K562 (cell line): ENCODE data around the gene ZNF277. TPM values are rescaled to one million over a fixed set of nuclear protein-coding genes. Genes with fewer than 3 reads are reported as not detected.

ENCODE experiments used
- ATAC-seq: fragments of 200-7000 bp; cut with Tn5 transposase; 3 replicates; pipeline ENCODE4 v1.9.1; 2020; ENCODE audit warnings: moderate library complexity
- BruUV-seq: library from RNA; stranded (reverse); fragments of 400-500 nt; replicated peaks from 2 replicates; lab custom pipeline; 2021; lab: Mats Ljungman, UMichigan
- CTCF ChIA-PET: fragments of 300-600 bp; formaldehyde crosslinking; extraction: SDS; loops from one replicate; lab custom pipeline; 2021; ENCODE audit warnings: low intra/inter-chr PET ratio; lab: Yijun Ruan, JAX
- POLR2A ChIA-PET: fragments of 300-600, 350-650 bp; sonication (Branson Sonifier 250); formaldehyde crosslinking; extraction: SDS; loops from one replicate; lab custom pipeline; 2021; ENCODE audit warnings: antibody characterized with exemption, inconsistent platforms; lab: Yijun Ruan, JAX
- DNase-seq, 4 experiments: peaks; one replicate each; pipeline versions ENCODE4 v3.0.0 to v3.0.0-alpha.2; 2011 to 2018; ENCODE audit warnings: low spot score in 3 of 4, mixed read lengths in 3 of 4; ENCODE audit errors: extremely low read depth in 1 of 4
- FAIRE-seq: peaks from 2 replicates; lab custom pipeline; 2011; peaks lifted over from hg19 to GRCh38; lab: Jason Lieb, UNC
- H2AFZ ChIP-seq: 2 replicates; pipeline ENCODE4 v1.6.0; 2011; ENCODE audit warnings: low read depth, low read length, control low read depth, inconsistent platforms
- H3K27ac ChIP-seq: fragments of 200-600 bp; 3 replicates; pipeline ENCODE4 v1.8.0; 2011; ENCODE audit warnings: low read depth, mild to moderate bottlenecking, control low read depth, inconsistent platforms, low read length, moderate library complexity, mixed read lengths; ENCODE audit errors: extremely low read depth
- H3K27me3 ChIP-seq, 2 experiments: fragments of 300-600 bp in 1 of 2; 2 replicates in 1 of 2; 3 replicates in 1 of 2; pipeline versions ENCODE4 v1.6.0 to v1.8.0; 2011; ENCODE audit warnings: inconsistent platforms in 2 of 2, low read length in 2 of 2, mild to moderate bottlenecking in 1 of 2, mixed read lengths in 1 of 2, moderate library complexity in 1 of 2; ENCODE audit not compliant: control insufficient read depth in 2 of 2, insufficient read depth in 2 of 2
- H3K36me3 ChIP-seq: fragments of 300-600 bp; 3 replicates; pipeline ENCODE4 v1.8.0; 2011; ENCODE audit warnings: mild to moderate bottlenecking, low read length, inconsistent platforms; ENCODE audit not compliant: control insufficient read depth, insufficient read depth
- H3K4me1 ChIP-seq, 2 experiments: fragments of 200-600 bp in 1 of 2; replicated peaks in 1 of 2; 2 replicates in 1 of 2; 3 replicates in 1 of 2; pipeline versions ENCODE4 v1.5.1 to v1.8.0; 2011; ENCODE audit warnings: inconsistent platforms in 2 of 2, low read length in 2 of 2, mild to moderate bottlenecking in 1 of 2, mixed read lengths in 1 of 2, moderate library complexity in 1 of 2; ENCODE audit not compliant: control insufficient read depth in 2 of 2, insufficient read depth in 2 of 2
- H3K4me2 ChIP-seq: 2 replicates; pipeline ENCODE4 v1.6.1; 2011; ENCODE audit warnings: low read length, control low read depth, inconsistent platforms, mixed read lengths; ENCODE audit not compliant: insufficient read depth
- H3K4me3 ChIP-seq: fragments of 200-600 bp; sonication (generic), shearing (Covaris generic); 2 replicates; pipeline ENCODE4 v1.5.1; 2016; ENCODE audit warnings: control low read depth, inconsistent platforms
- H3K79me2 ChIP-seq: fragments of 200-600 bp; 3 replicates; pipeline ENCODE4 v1.8.0; 2011; ENCODE audit warnings: low read length, inconsistent platforms; ENCODE audit not compliant: control insufficient read depth, insufficient read depth
- H3K9ac ChIP-seq, 2 experiments: 2 replicates each; pipeline versions ENCODE4 v1.6.0 to v1.6.1; 2011; ENCODE audit warnings: low read depth in 2 of 2, low read length in 2 of 2, control low read depth in 1 of 2, inconsistent platforms in 1 of 2, mild to moderate bottlenecking in 1 of 2, mixed read lengths in 1 of 2; ENCODE audit not compliant: insufficient read depth in 1 of 2
- H3K9me1 ChIP-seq: one replicate; pipeline ENCODE4 v1.6.0; 2011; ENCODE audit warnings: inconsistent platforms, mild to moderate bottlenecking, low read length, moderate library complexity; ENCODE audit not compliant: control insufficient read depth, insufficient read depth
- H3K9me3 ChIP-seq: replicated peaks from 2 replicates; pipeline ENCODE4 v1.5.1; 2011; ENCODE audit warnings: low read depth, low read length, inconsistent platforms; ENCODE audit not compliant: control insufficient read depth, insufficient read depth
- H4K20me1 ChIP-seq: replicated peaks from 2 replicates; pipeline ENCODE4 v1.6.1; 2011; ENCODE audit warnings: low read length, inconsistent platforms, mixed read lengths; ENCODE audit not compliant: control insufficient read depth, insufficient read depth
- SUPT5H ChIP-seq: fragments of 450-650 bp; IDR thresholded peaks from 2 replicates; pipeline ENCODE4 v1.6.1; 2016
- ZNF324 ChIP-seq: fragments of 250-450 bp; sonication (Bioruptor Pico); IDR thresholded peaks from 2 replicates; pipeline ENCODE4 v1.4.0; 2020; ENCODE audit warnings: mild to moderate bottlenecking
- WGBS: fragments of 100-300 bp; shearing (Covaris generic); methylation state at CpG from one replicate; pipeline ENCODE4 v1.1.6; 2016; ENCODE audit warnings: low coverage, mixed read lengths; ENCODE audit not compliant: insufficient coverage; ENCODE audit errors: missing lambda C conversion rate; 5-methylcytosine and 5-hydroxymethylcytosine counted together
- in situ Hi-C: fragments of 300-500 bp; cut with MboI; formaldehyde crosslinking; loops from 4 replicates; pipeline ENCODE4 v1.15.0; 2018; ENCODE audit warnings: inconsistent platforms, mixed read lengths
- intact Hi-C: fragments of 100-400 bp; cut with micrococcal nuclease; formaldehyde crosslinking; loops from 2 replicates; pipeline ENCODE4 v1.14.2; 2022
- polyA plus RNA-seq, 8 experiments: library from polyadenylated mRNA; depleted of rRNA in 4 of 8; stranded (reverse) in 5 of 8; unstranded in 3 of 8; fragments of >200 nt; fragmentation: Nextera tagmentation in 2 of 8; fragmentation: Illumina TruSeq in 1 of 8; extraction: Ambion mirVana in 2 of 8; extraction: Trizol in 1 of 8; gene quantifications; 2 replicates each; pipeline versions ENCODE4 v1.2.1 to v1.2.3, GENCODE V29; 2011 to 2014; ENCODE audit warnings: inconsistent platforms in 1 of 8, missing spikeins in 1 of 8
- total RNA-seq, 7 experiments: library from RNA; depleted of rRNA in 6 of 7; stranded (reverse); fragments of >200 nt in 6 of 7; fragmentation: Illumina TruSeq in 2 of 7; extraction: Trizol in 2 of 7; gene quantifications; 2 replicates each; pipeline versions ENCODE4 v1.2.1 to v1.2.3, GENCODE V29; 2011 to 2021; ENCODE audit warnings: low replicate concordance in 1 of 7
- TF ChIP-seq, protein P1 (sequence below): fragments of 250-450 bp; sonication (Bioruptor Pico); IDR thresholded peaks from 2 replicates; pipeline ENCODE4 v1.8.0; 2022; ENCODE audit warnings: inconsistent platforms, mild to moderate bottlenecking, moderate library complexity, borderline replicate concordance
- TF ChIP-seq, protein P2 (sequence below): IDR thresholded peaks from 2 replicates; pipeline ENCODE4 v1.6.1; 2011; ENCODE audit not compliant: insufficient read length; ENCODE audit errors: extremely low read depth

The ZNF277 gene
- total and polyA plus RNA-seq, 9 of the 15 experiments (the other 6 are each of a cell fraction or from before 2014, with no cell fraction given), result 18.8 to 33.5 (median 27.7) TPM

DNA sequence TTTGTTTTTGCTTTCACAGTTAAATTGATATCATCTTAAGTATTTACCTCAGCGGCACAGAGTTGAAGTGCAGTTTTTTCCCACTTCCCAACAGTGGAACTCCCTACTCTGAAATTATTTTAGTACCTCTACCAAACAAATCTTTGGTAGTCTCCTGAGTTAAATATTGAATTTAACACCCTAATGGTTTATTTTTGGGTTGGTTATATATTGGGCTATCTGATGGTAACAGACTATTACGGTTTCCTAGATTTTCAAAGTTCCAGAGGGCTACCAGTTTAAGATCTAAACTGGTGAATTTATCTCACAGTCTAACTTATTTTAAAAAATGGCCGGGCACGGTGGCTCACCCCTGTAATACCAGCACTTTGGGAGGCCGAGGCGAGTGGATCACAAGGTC, 1.3 kb downstream of the ZNF277 start:
- CTCF ChIA-PET, result no interaction called here
- Histone ChIP-seq H3K4me1 (peaks cover 12 to 16% of the 10 kb centered on the region in 2 experiments; a peak in 4 of 5 replicates), H2AFZ (no peak overlapping the region), H3K9ac (no peak overlapping the region), H3K4me3 (0 out of 2 replicates have a peak overlapping the region, but pooled peaks have one; percentile 79), H3K27me3 (peaks cover 23 to 24% of the 10 kb centered on the region in 2 experiments), H3K9me1 (no peaks in the 10 kb centered on the region), H4K20me1 (no peaks in the 10 kb centered on the region), H3K4me2 (no peak overlapping the region), H3K36me3 (no peaks in the 10 kb centered on the region), H3K79me2 (peaks cover 20% of the 10 kb centered on the region), H3K9me3 (no peaks in the 10 kb centered on the region), H3K27ac (no peak overlapping the region)
- POLR2A ChIA-PET, result no interaction called here
- TF ChIP-seq, protein P1, sequence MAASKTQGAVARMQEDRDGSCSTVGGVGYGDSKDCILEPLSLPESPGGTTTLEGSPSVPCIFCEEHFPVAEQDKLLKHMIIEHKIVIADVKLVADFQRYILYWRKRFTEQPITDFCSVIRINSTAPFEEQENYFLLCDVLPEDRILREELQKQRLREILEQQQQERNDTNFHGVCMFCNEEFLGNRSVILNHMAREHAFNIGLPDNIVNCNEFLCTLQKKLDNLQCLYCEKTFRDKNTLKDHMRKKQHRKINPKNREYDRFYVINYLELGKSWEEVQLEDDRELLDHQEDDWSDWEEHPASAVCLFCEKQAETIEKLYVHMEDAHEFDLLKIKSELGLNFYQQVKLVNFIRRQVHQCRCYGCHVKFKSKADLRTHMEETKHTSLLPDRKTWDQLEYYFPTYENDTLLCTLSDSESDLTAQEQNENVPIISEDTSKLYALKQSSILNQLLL, result peak; percentile 90
- TF ChIP-seq ZNF324 (CRISPR knock-in tag), result no peak
- intact Hi-C loops, result loop anchor here (10.0 kb wide), 2 partner anchors 207 to 287 kb away; no protein-coding TSS in a partner anchor
- DNase-seq (no peak), FAIRE-seq (peak; percentile 52), ATAC-seq (no peak)
- no TSS peak for BruUV-seq
- in situ Hi-C loops, result no loop called here
- WGBS, result 72% methylated on average over 6 of the region's 6 CpGs

DNA sequence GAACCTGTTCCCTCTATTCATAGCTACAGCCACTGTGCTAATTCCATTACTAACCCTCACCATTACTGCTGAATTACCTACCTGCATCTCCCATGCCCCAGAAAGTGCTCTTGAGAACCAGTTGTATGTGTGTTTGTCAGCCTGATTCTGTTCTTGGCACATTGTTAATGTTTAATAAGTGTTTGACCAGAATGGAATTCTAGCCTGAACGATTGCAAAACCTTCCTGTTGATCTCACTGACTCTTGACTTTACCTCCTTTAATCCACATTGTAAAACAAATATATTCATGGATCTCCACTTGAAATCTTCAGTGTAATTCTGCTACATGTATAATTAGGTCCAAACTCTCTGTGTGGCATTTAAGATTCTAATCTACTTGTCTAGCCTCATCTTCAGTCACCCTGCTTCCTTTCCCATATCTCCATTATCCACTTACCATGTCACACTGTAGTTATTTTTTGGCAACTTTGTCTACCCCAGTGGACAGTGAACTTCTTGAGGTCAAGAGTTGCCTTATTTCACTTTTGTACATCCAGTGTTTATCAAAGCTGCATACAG, 4.9 kb downstream of the ZNF277 start:
- H3K4me2 ChIP-seq, result no peak overlapping the region
- DNase-seq, result no peak
- in situ Hi-C loops, result no loop called here
- TF ChIP-seq, protein P1, result peak; percentile 85
- no peak for TF ChIP-seq SUPT5H
- TF ChIP-seq, protein P2, sequence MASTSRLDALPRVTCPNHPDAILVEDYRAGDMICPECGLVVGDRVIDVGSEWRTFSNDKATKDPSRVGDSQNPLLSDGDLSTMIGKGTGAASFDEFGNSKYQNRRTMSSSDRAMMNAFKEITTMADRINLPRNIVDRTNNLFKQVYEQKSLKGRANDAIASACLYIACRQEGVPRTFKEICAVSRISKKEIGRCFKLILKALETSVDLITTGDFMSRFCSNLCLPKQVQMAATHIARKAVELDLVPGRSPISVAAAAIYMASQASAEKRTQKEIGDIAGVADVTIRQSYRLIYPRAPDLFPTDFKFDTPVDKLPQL, result no peak
- TF ChIP-seq, all 486 proteins: peak for 1
- Histone ChIP-seq H3K36me3 (no peaks in the 10 kb centered on the region), H2AFZ (no peak overlapping the region), H3K27me3 (no peaks in the 10 kb centered on the region), H3K4me3 (no peak overlapping the region), H3K4me1 (peaks cover 3 to 4% of the 10 kb centered on the region in 2 experiments; a peak in 1 of 5 replicates), H3K27ac (no peak overlapping the region), H4K20me1 (no peaks in the 10 kb centered on the region), H3K79me2 (peaks cover 20% of the 10 kb centered on the region), H3K9me1 (no peaks in the 10 kb centered on the region), H3K9ac (no peak overlapping the region), H3K9me3 (no peaks in the 10 kb centered on the region)
- ChIA-PET POLR2A (no interaction called here), CTCF (no interaction called here)
- ATAC-seq, result no peak
- WGBS, result 23% methylated on average over 1 of the region's 1 CpG
- FAIRE-seq, result no peak
- no TSS peak for BruUV-seq
- intact Hi-C loops, result no loop called here
